Measurements from ENCODE around the gene CR1. TPM values are rescaled to one million over a fixed set of nuclear protein-coding genes. Genes with fewer than 3 reads are reported as not detected.
"Not testable (repeated sequence)": the region's sequence is repeated elsewhere in the genome, so short reads cannot be mapped to it uniquely, and the experiment has no call there.

CR1 gene
- total and polyA plus RNA-seq, 2 experiments from 2014 or later, result 0.20 TPM; not detected in 1

GRCh38 chr1:207528401-207528800, 32.4 kb downstream of the CR1 start:
- H3K9me3 ChIP-seq (ENCODE audit: low read depth); H3K4me3 ChIP-seq; H3K4me1 ChIP-seq (ENCODE audit: insufficient read depth); H3K36me3 ChIP-seq (replicated peaks; ENCODE audit: insufficient read depth, low read depth); H3K9me2 ChIP-seq (replicated peaks; ENCODE audit: insufficient read depth); H4K20me1 ChIP-seq (ENCODE audit: insufficient read depth, poor library complexity, severe bottlenecking); H3K27ac ChIP-seq; H2AFZ ChIP-seq; H3K79me2 ChIP-seq; H3K4me2 ChIP-seq; DNase-seq (ENCODE audit: low spot score); H3K27me3 ChIP-seq: not testable (repeated sequence)
- WGBS (ENCODE audit: low lambda C conversion rate, missing lambda C conversion rate), result no CpG with 5 or more reads among the region's 1 CpG

- H3K9me3 ChIP-seq (ENCODE audit: low read depth); H3K4me3 ChIP-seq; H3K4me2 ChIP-seq; H3K36me3 ChIP-seq (replicated peaks; ENCODE audit: insufficient read depth, low read depth); H3K4me1 ChIP-seq (ENCODE audit: insufficient read depth); H2AFZ ChIP-seq; H3K9me2 ChIP-seq (replicated peaks; ENCODE audit: insufficient read depth); DNase-seq (ENCODE audit: low spot score); H3K27ac ChIP-seq; H3K27me3 ChIP-seq; H4K20me1 ChIP-seq (ENCODE audit: insufficient read depth, poor library complexity, severe bottlenecking); H3K79me2 ChIP-seq: not testable (repeated sequence)
- WGBS (ENCODE audit: low lambda C conversion rate, missing lambda C conversion rate), result no CpG with 5 or more reads among the region's 5 CpGs
Observed at GRCh38 chr1:207536263-207536662, 40.3 kb downstream of the CR1 start.

GRCh38 chr1:207546677-207547357, 50.9 kb downstream of the CR1 start:
- not testable (repeated sequence) for H3K27ac ChIP-seq; H3K36me3 ChIP-seq (replicated peaks; ENCODE audit: insufficient read depth, low read depth); DNase-seq (ENCODE audit: low spot score); H4K20me1 ChIP-seq (ENCODE audit: insufficient read depth, poor library complexity, severe bottlenecking); H3K4me1 ChIP-seq (ENCODE audit: insufficient read depth); H3K4me3 ChIP-seq; H3K9me2 ChIP-seq (replicated peaks; ENCODE audit: insufficient read depth); H2AFZ ChIP-seq; H3K9me3 ChIP-seq (ENCODE audit: low read depth); H3K27me3 ChIP-seq; H3K79me2 ChIP-seq; H3K4me2 ChIP-seq
- no CpG with 5 or more reads among the region's 5 CpGs for WGBS (ENCODE audit: low lambda C conversion rate, missing lambda C conversion rate)

GRCh38 chr1:207554823-207555222, 58.9 kb downstream of the CR1 start:
- whole genome bisulfite sequencing (ENCODE audit: low lambda C conversion rate, missing lambda C conversion rate), result no CpG with 5 or more reads among the region's 5 CpGs
- not testable (repeated sequence) for H3K27ac ChIP-seq; H3K9me3 ChIP-seq (ENCODE audit: low read depth); H3K27me3 ChIP-seq; H3K4me3 ChIP-seq; H4K20me1 ChIP-seq (ENCODE audit: insufficient read depth, poor library complexity, severe bottlenecking); H3K9me2 ChIP-seq (replicated peaks; ENCODE audit: insufficient read depth); H3K36me3 ChIP-seq (replicated peaks; ENCODE audit: insufficient read depth, low read depth); H3K79me2 ChIP-seq; H3K4me1 ChIP-seq (ENCODE audit: insufficient read depth); H3K4me2 ChIP-seq; H2AFZ ChIP-seq; DNase-seq (ENCODE audit: low spot score)

- Histone ChIP-seq H3K9me3 (ENCODE audit: low read depth) (no peaks in the 10 kb centered on the region), H3K4me3 (no peak overlapping the region), H4K20me1 (ENCODE audit: insufficient read depth, poor library complexity, severe bottlenecking) (no peaks in the 10 kb centered on the region), H3K36me3 (replicated peaks; ENCODE audit: insufficient read depth, low read depth) (no peaks in the 10 kb centered on the region), H3K27ac (no peak overlapping the region), H3K9me2 (replicated peaks; ENCODE audit: insufficient read depth) (no peaks in the 10 kb centered on the region), H2AFZ (no peak overlapping the region), H3K27me3 (no peaks in the 10 kb centered on the region), H3K4me2 (no peak overlapping the region), H3K4me1 (ENCODE audit: insufficient read depth) (no peaks in the 10 kb centered on the region), H3K79me2 (no peaks in the 10 kb centered on the region)
- peak; percentile 19 for DNase-seq (ENCODE audit: low spot score)
- TF ChIP-seq EZH2phosphoT487 (IDR thresholded peaks at IDR 0.05; ENCODE audit: low read depth, severe bottlenecking, unreplicated experiment), result no peak
- no peak for TF ChIP-seq EZH2 (IDR thresholded peaks at IDR 0.05; ENCODE audit: borderline replicate concordance)
- TF ChIP-seq CTCF (IDR thresholded peaks at IDR 0.05; ENCODE audit: poor library complexity), result peak; percentile 44
- WGBS (ENCODE audit: low lambda C conversion rate, missing lambda C conversion rate), result 56% methylated on average over 4 of the region's 4 CpGs
Observed at GRCh38 chr1:207565546-207566468, 69.8 kb downstream of the CR1 start.

- not testable (repeated sequence) for H3K36me3 ChIP-seq (replicated peaks; ENCODE audit: insufficient read depth, low read depth); H3K9me2 ChIP-seq (replicated peaks; ENCODE audit: insufficient read depth); H3K27ac ChIP-seq; H4K20me1 ChIP-seq (ENCODE audit: insufficient read depth, poor library complexity, severe bottlenecking); H3K4me1 ChIP-seq (ENCODE audit: insufficient read depth); H2AFZ ChIP-seq; H3K4me2 ChIP-seq; H3K9me3 ChIP-seq (ENCODE audit: low read depth); H3K4me3 ChIP-seq; DNase-seq (ENCODE audit: low spot score); H3K79me2 ChIP-seq; H3K27me3 ChIP-seq
- no CpG with 5 or more reads among the region's 5 CpGs for WGBS (ENCODE audit: low lambda C conversion rate, missing lambda C conversion rate)
Observed at GRCh38 chr1:207571926-207572325, 76.0 kb downstream of the CR1 start.

- not testable (repeated sequence) for H3K27me3 ChIP-seq; H4K20me1 ChIP-seq (ENCODE audit: insufficient read depth, poor library complexity, severe bottlenecking); H3K79me2 ChIP-seq; H3K36me3 ChIP-seq (replicated peaks; ENCODE audit: insufficient read depth, low read depth); H3K4me2 ChIP-seq; H3K4me3 ChIP-seq; H2AFZ ChIP-seq; DNase-seq (ENCODE audit: low spot score); H3K4me1 ChIP-seq (ENCODE audit: insufficient read depth); H3K9me2 ChIP-seq (replicated peaks; ENCODE audit: insufficient read depth); H3K27ac ChIP-seq; H3K9me3 ChIP-seq (ENCODE audit: low read depth)
- WGBS (ENCODE audit: low lambda C conversion rate, missing lambda C conversion rate), result 93% methylated on average over 5 of the region's 5 CpGs
Observed at GRCh38 chr1:207573074-207573473, 77.1 kb downstream of the CR1 start.

Measured in hepatocyte (in vitro differentiated cells).